Kidney tubule cell (primary cell): Measurements from ENCODE around the gene UBE2Q1.

Experiments used
- DNase-seq: peaks from one replicate; pipeline ENCODE4 v3.0.0-alpha.2; 2018; ENCODE audit warnings: low spot score

The UBE2Q1 gene

GRCh38 chr1:154577346-154578057, 19.0 kb upstream of the UBE2Q1 start:
- DNase-seq = no peak

GRCh38 chr1:154575951-154576566, 17.6 kb upstream of the UBE2Q1 start:
- DNase-seq = no peak

- DNase-seq = no peak
These were observed 16.9 kb upstream of the UBE2Q1 start for GRCh38 chr1:154575147-154575927.

GRCh38 chr1:154574716-154575115, 16.3 kb upstream of the UBE2Q1 start:
- peak; percentile 21 for DNase-seq

- no peak for DNase-seq
These were observed 14.7 kb upstream of the UBE2Q1 start for GRCh38 chr1:154573168-154573510.

GRCh38 chr1:154572468-154573167, 14.2 kb upstream of the UBE2Q1 start:
- no peak for DNase-seq

GRCh38 chr1:154571964-154572288, 13.5 kb upstream of the UBE2Q1 start:
- no peak for DNase-seq

- no peak for DNase-seq
These were observed 12.9 kb upstream of the UBE2Q1 start for GRCh38 chr1:154571244-154571963.

GRCh38 chr1:154568157-154568815, 9.8 kb upstream of the UBE2Q1 start:
- no peak for DNase-seq

- peak; percentile 65 for DNase-seq
These were observed 9.1 kb upstream of the UBE2Q1 start, which contains the start of gene CHRNB2 for GRCh38 chr1:154567386-154568156. Gene CHRNB2, plus strand, starts transcription at chr1:154567778. Its CDS starts 267 bp downstream, at chr1:154568045.

GRCh38 chr1:154565876-154566275, 7.4 kb upstream of the UBE2Q1 start:
- DNase-seq = no peak

GRCh38 chr1:154559466-154560044, 1.1 kb upstream of the UBE2Q1 start:
- DNase-seq = peak; percentile 90

- peak; percentile 98 for DNase-seq
These were observed 431 bp upstream of the UBE2Q1 start for GRCh38 chr1:154558720-154559465.

- no peak for DNase-seq
These were observed 1.1 kb downstream of the UBE2Q1 start for GRCh38 chr1:154557248-154557938.

GRCh38 chr1:154556422-154556821, 2.0 kb downstream of the UBE2Q1 start:
- peak; percentile 33 for DNase-seq

- peak; percentile 77 for DNase-seq
These were observed 5.1 kb downstream of the UBE2Q1 start for GRCh38 chr1:154553056-154554030.

- DNase-seq = no peak
These were observed 6.4 kb downstream of the UBE2Q1 start for GRCh38 chr1:154552036-154552435.

GRCh38 chr1:154551474-154551873, 7.0 kb downstream of the UBE2Q1 start:
- DNase-seq = no peak
